GM12878 (cell line): ENCODE measurements around the gene AMZ2. TPM values are rescaled to one million over a fixed set of nuclear protein-coding genes. Genes with fewer than 3 reads are reported as not detected.

Experiments
- ATAC-seq: fragments of 200-7000 bp; cut with Tn5 transposase; 3 replicates; pipeline ENCODE4 v1.9.1; 2020; ENCODE audit warnings: mild to moderate bottlenecking, moderate library complexity
- BruUV-seq: library from RNA; stranded (reverse); fragments of 400-500 nt; replicated peaks from 2 replicates; lab custom pipeline; 2021; lab: Mats Ljungman, UMichigan
- CTCF ChIA-PET: fragments of 300-600 bp; sonication (Branson Sonifier 250); formaldehyde crosslinking; extraction: SDS; loops from one replicate; lab custom pipeline; 2021; ENCODE audit warnings: inconsistent platforms; lab: Yijun Ruan, JAX
- POLR2A ChIA-PET: fragments of 350-600 bp; formaldehyde crosslinking; extraction: SDS; loops from one replicate; lab custom pipeline; 2021; ENCODE audit warnings: inconsistent platforms; lab: Charles Lee
- RAD21 ChIA-PET: fragments of 300-600 bp; sonication (Branson Sonifier 250); formaldehyde crosslinking; loops from one replicate; lab custom pipeline; 2023; ENCODE audit warnings: antibody characterized with exemption; ENCODE audit not compliant: unreplicated experiment; lab: Charles Lee
- SMC1A ChIA-PET: fragments of 300-600 bp; sonication (Branson Sonifier 250); formaldehyde crosslinking; loops from one replicate; lab custom pipeline; 2023; ENCODE audit not compliant: unreplicated experiment, uncharacterized antibody; lab: Charles Lee
- DNase-seq: peaks from one replicate; pipeline ENCODE4 v3.0.0-alpha.2; 2011; ENCODE audit warnings: low read depth, low spot score
- FAIRE-seq: peaks from 3 replicates; lab custom pipeline; 2011; peaks lifted over from hg19 to GRCh38; lab: Jason Lieb, UNC
- H2AFZ ChIP-seq: 2 replicates; pipeline ENCODE4 v1.6.0; 2011; ENCODE audit warnings: low read depth, low read length, control low read depth; ENCODE audit not compliant: control insufficient read depth
- H3K27ac ChIP-seq: 2 replicates; pipeline ENCODE4 v1.5.1; 2011; ENCODE audit warnings: control low read depth; ENCODE audit not compliant: control insufficient read depth, insufficient read depth
- H3K27me3 ChIP-seq, 2 experiments: replicated peaks in 1 of 2; 2 replicates each; pipeline versions ENCODE4 v1.6.0 to v1.6.1; 2011; ENCODE audit warnings: low read length in 1 of 2; ENCODE audit not compliant: control insufficient read depth in 2 of 2, insufficient read depth in 2 of 2
- H3K36me3 ChIP-seq, 2 experiments: 2 replicates each; pipeline ENCODE4 v1.5.1; 2011; ENCODE audit warnings: low read length in 1 of 2; ENCODE audit not compliant: control insufficient read depth in 2 of 2, insufficient read depth in 2 of 2
- H3K4me1 ChIP-seq: 2 replicates; pipeline ENCODE4 v1.6.1; 2011; ENCODE audit warnings: mild to moderate bottlenecking, low read length, moderate library complexity, mixed read lengths; ENCODE audit not compliant: control insufficient read depth, insufficient read depth
- H3K4me2 ChIP-seq: 2 replicates; pipeline ENCODE4 v1.6.0; 2011; ENCODE audit warnings: control low read depth; ENCODE audit not compliant: control insufficient read depth, insufficient read depth
- H3K4me3 ChIP-seq: fragments of 200-600 bp; sonication (generic); 2 replicates; pipeline ENCODE4 v1.5.1; 2016
- H3K79me2 ChIP-seq: 2 replicates; pipeline ENCODE4 v1.6.0; 2011; ENCODE audit warnings: low read length; ENCODE audit not compliant: control insufficient read depth, insufficient read depth
- H3K9ac ChIP-seq: 2 replicates; pipeline ENCODE4 v1.8.0; 2011; ENCODE audit warnings: low read length, control low read depth, mixed read lengths; ENCODE audit not compliant: control insufficient read depth, insufficient read depth
- H3K9me3 ChIP-seq: replicated peaks from 3 replicates; pipeline ENCODE4 v1.5.1; 2011; ENCODE audit warnings: mild to moderate bottlenecking, low read length; ENCODE audit not compliant: control insufficient read depth, insufficient read depth
- H4K20me1 ChIP-seq: 2 replicates; pipeline ENCODE4 v1.6.0; 2011; ENCODE audit not compliant: control insufficient read depth, insufficient read depth
- BHLHE40 ChIP-seq, 2 experiments: fragments of 450-650 bp in 1 of 2; IDR thresholded peaks; 2 replicates each; pipeline ENCODE4 v1.6.1; 2011 to 2017; ENCODE audit warnings: low read depth in 2 of 2, borderline replicate concordance in 1 of 2, improper control_type of control experiment in 1 of 2, low read length in 1 of 2, mild to moderate bottlenecking in 1 of 2
- CTCF ChIP-seq, 3 experiments: IDR thresholded peaks in 2 of 3; conservative IDR thresholded peaks in 1 of 3; 2 replicates each; pipeline ENCODE4 v1.5.1; 2011; ENCODE audit warnings: low read depth in 3 of 3, low read length in 3 of 3, mild to moderate bottlenecking in 3 of 3, control low read depth in 2 of 3, moderate library complexity in 2 of 3, inconsistent platforms in 1 of 3, mixed read lengths in 1 of 3; ENCODE audit not compliant: control insufficient read depth in 2 of 3, insufficient read depth in 1 of 3; ENCODE audit errors: extremely low read depth in 1 of 3
- POLR2A ChIP-seq: IDR thresholded peaks from 2 replicates; pipeline ENCODE4 v1.6.1; 2011; ENCODE audit warnings: low read depth, mild to moderate bottlenecking, low read length
- POU2F2 ChIP-seq: IDR thresholded peaks from 3 replicates; pipeline ENCODE4 v1.6.1; 2011; ENCODE audit warnings: low read depth, mild to moderate bottlenecking, low read length, borderline replicate concordance
- RUNX3 ChIP-seq: IDR thresholded peaks from 2 replicates; pipeline ENCODE4 v1.6.1; 2012; ENCODE audit warnings: low read length, inconsistent platforms
- USF1 ChIP-seq: IDR thresholded peaks from 2 replicates; pipeline ENCODE4 v1.6.1; 2011; ENCODE audit warnings: borderline replicate concordance, low read depth, mild to moderate bottlenecking, moderate library complexity, mixed read lengths, low read length; ENCODE audit not compliant: insufficient read depth; ENCODE audit errors: extremely low read length
- YY1 ChIP-seq: IDR thresholded peaks from 2 replicates; pipeline ENCODE4 v1.6.1; 2011; ENCODE audit warnings: low read depth, mild to moderate bottlenecking, low read length
- ZNF274 ChIP-seq: IDR thresholded peaks from one replicate; pipeline ENCODE4 v1.8.0; 2011; ENCODE audit not compliant: insufficient read length, insufficient read depth
- WGBS: methylation state at CpG from one replicate; pipeline ENCODE4 v1.1.6; 2016; ENCODE audit warnings: low lambda C conversion rate; ENCODE audit not compliant: insufficient replicate concordance, insufficient coverage; ENCODE audit errors: missing lambda C conversion rate; 5-methylcytosine and 5-hydroxymethylcytosine counted together
- in situ Hi-C: fragments of 300-500 bp; cut with MboI; formaldehyde crosslinking; loops from 9 replicates; pipeline ENCODE4 v1.14.3; 2018; ENCODE audit warnings: mixed read lengths
- intact Hi-C: fragments of 100-400 bp; cut with micrococcal nuclease; formaldehyde crosslinking; loops from one replicate; pipeline ENCODE4 v1.14.2; 2022; ENCODE audit not compliant: unreplicated experiment
- polyA plus RNA-seq, 11 experiments: library from polyadenylated mRNA; depleted of rRNA in 4 of 11; unstranded in 6 of 11; stranded (reverse) in 5 of 11; fragments of >200 nt; fragmentation: Nextera tagmentation in 4 of 11; fragmentation: Illumina TruSeq in 1 of 11; extraction: Ambion mirVana in 4 of 11; extraction: Trizol in 1 of 11; gene quantifications; 1 replicate in 1 of 11; 2 replicates in 10 of 11; pipeline versions ENCODE4 v1.2.1 to v1.2.3, GENCODE V29; 2011 to 2016; ENCODE audit warnings: inconsistent platforms in 2 of 11, missing spikeins in 2 of 11, low read depth in 1 of 11
- total RNA-seq, 4 experiments: library from RNA; depleted of rRNA in 3 of 4; stranded (reverse); fragments of >200 nt in 3 of 4; fragmentation: Illumina TruSeq in 1 of 4; extraction: Trizol in 1 of 4; gene quantifications; 2 replicates each; pipeline versions ENCODE4 v1.2.1 to v1.2.3, GENCODE V29; 2013 to 2021

The AMZ2 gene
- total and polyA plus RNA-seq, 10 of the 15 experiments (the other 5 are each of a cell fraction or from before 2014, with no cell fraction given), result 79.1 to 189 (median 126) TPM

- no peaks in the 10 kb centered on the region for H3K27me3 ChIP-seq
- WGBS, result 0% methylated on average over 3 of the region's 3 CpGs
- DNase-seq, result no peak
- CTCF ChIA-PET, result interaction anchor here (0.6 to 5.1 kb wide), 4 partner anchors 9 to 217 kb away, joined by 3 to 32 read pairs (median 7); partner anchors contain the start of gene AMZ2
- H4K20me1 ChIP-seq, result no peaks in the 10 kb centered on the region
- H3K4me2 ChIP-seq, result peak overlapping the region; percentile 94
- H3K4me1 ChIP-seq, result peaks cover 41% of the 10 kb centered on the region
- BruUV-seq, result no TSS peak
- H3K36me3 ChIP-seq, result no peaks in the 10 kb centered on the region
- SMC1A ChIA-PET, result interaction anchor here (1.3 to 4.2 kb wide), 7 partner anchors 9 to 221 kb away, joined by 3 to 59 read pairs (median 15); partner anchors contain the start of gene AMZ2
- FAIRE-seq, result peak; percentile 84
- peak overlapping the region; percentile 96 for H3K27ac ChIP-seq
- intact Hi-C loops (loop anchor here (1.0 kb wide), 1 partner anchor 8 kb away; no protein-coding TSS in a partner anchor), in situ Hi-C loops (no loop called here)
- POLR2A ChIA-PET, result interaction anchor here (3.0 to 5.5 kb wide), 4 partner anchors 10 to 220 kb away, joined by 16 to 66 read pairs (median 32); partner anchors contain the start of genes AMZ2 and WIPI1
- peak; percentile 54 for ATAC-seq
- H2AFZ ChIP-seq, result peak overlapping the region; percentile 76
- peak overlapping the region; percentile 61 for H3K4me3 ChIP-seq
- H3K9ac ChIP-seq, result peak overlapping the region; percentile 86
- RAD21 ChIA-PET, result interaction anchor here (1.1 to 4.0 kb wide), 7 partner anchors 9 to 222 kb away, joined by 3 to 46 read pairs (median 13); partner anchors contain the start of genes AMZ2 and WIPI1
- no peaks in the 10 kb centered on the region for H3K9me3 ChIP-seq
- no peaks in the 10 kb centered on the region for H3K79me2 ChIP-seq
- TF ChIP-seq USF1, result no peak
- no peak for TF ChIP-seq ZNF274
- TF ChIP-seq YY1, result 0 out of 2 replicates have a peak, but pooled peaks have one; percentile 32
- TF ChIP-seq POU2F2, result peak; percentile 62; the same call in 1 of the 3 replicates
- TF ChIP-seq BHLHE40 (IDR thresholded peaks at IDR 0.05; ENCODE audit: borderline replicate concordance in 1 of 2, low read depth in 2 of 2, low read length in 1 of 2), result peak; percentile 36 to 44; a peak in 2 of 4 replicates
- peak; percentile 21; the same call in 1 of the 2 replicates for TF ChIP-seq POLR2A
- no peak for TF ChIP-seq CTCF (IDR thresholded peaks at IDR 0.05 in 2 of 3, conservative IDR thresholded peaks at IDR 0.05 in 1 of 3; ENCODE audit: control insufficient read depth in 2 of 3, extremely low read depth in 1 of 3, insufficient read depth in 1 of 3, low read depth in 3 of 3, low read length in 3 of 3)
- no peak for TF ChIP-seq RUNX3
- TF ChIP-seq, all 136 proteins: peak for 4
These were observed 9.0 kb upstream of the AMZ2 start for GRCh38 chr17:68238871-68239253.
